K562 (cell line): ENCODE data around the gene IFI27L2. TPM values are rescaled to one million over a fixed set of nuclear protein-coding genes. Genes with fewer than 3 reads are reported as not detected.

ENCODE experiments used
- ATF2 ChIP-seq: sonication (generic); formaldehyde crosslinking; IDR thresholded peaks from 2 replicates; pipeline ENCODE4 v1.8.1; 2022; ENCODE audit warnings: missing genetic modification reagents
- CBFA2T2 ChIP-seq: fragments of 450-650 bp; conservative IDR thresholded peaks from 2 replicates; pipeline ENCODE4 v1.6.1; 2017; ENCODE audit warnings: mild to moderate bottlenecking
- CHD7 ChIP-seq: fragments of 200-600 bp; sonication (generic); IDR thresholded peaks from one replicate; pipeline ENCODE4 v1.6.1; 2012; ENCODE audit warnings: mild to moderate bottlenecking, low read depth, low read length, inconsistent platforms
- FOXJ2 ChIP-seq: fragments of 200-800 bp; sonication (Bioruptor generic); IDR thresholded peaks from 2 replicates; pipeline ENCODE4 v1.6.1; 2016; ENCODE audit warnings: missing genetic modification characterization, missing compliant biosample characterization
- FOXM1 ChIP-seq, 2 experiments: fragments of 450-650 bp in 1 of 2; sonication (generic) in 1 of 2; formaldehyde crosslinking in 1 of 2; IDR thresholded peaks; 2 replicates each; pipeline versions ENCODE4 v1.6.1 to v1.9.0; 2017 to 2022; ENCODE audit warnings: low read depth in 2 of 2, mild to moderate bottlenecking in 2 of 2, missing genetic modification reagents in 1 of 2, moderate library complexity in 1 of 2
- FOXP1 ChIP-seq: sonication (generic); formaldehyde crosslinking; IDR thresholded peaks from 2 replicates; pipeline ENCODE4 v1.8.0; 2022; ENCODE audit warnings: mild to moderate bottlenecking, missing genetic modification reagents
- GATAD2A ChIP-seq: fragments of 450-650 bp; IDR thresholded peaks from 2 replicates; pipeline ENCODE4 v1.6.1; 2017
- MYNN ChIP-seq, 2 experiments: sonication (generic); formaldehyde crosslinking in 1 of 2; IDR thresholded peaks; 2 replicates each; pipeline versions ENCODE4 v1.5.0 to v1.6.1; 2016 to 2020; ENCODE audit warnings: antibody characterized with exemption in 1 of 2, missing genetic modification reagents in 1 of 2
- NFE2L1 ChIP-seq: fragments of 450-650 bp; IDR thresholded peaks from 2 replicates; pipeline ENCODE4 v1.6.1; 2016; ENCODE audit warnings: missing genetic modification characterization, low read depth, mild to moderate bottlenecking, missing compliant biosample characterization, moderate library complexity, borderline replicate concordance
- RUNX1 ChIP-seq: sonication (generic); IDR thresholded peaks from 2 replicates; pipeline ENCODE4 v1.6.1; 2016; ENCODE audit warnings: antibody characterized with exemption, low read depth
- SMARCC2 ChIP-seq: fragments of 450-650 bp; IDR thresholded peaks from 2 replicates; pipeline ENCODE4 v1.6.1; 2017; ENCODE audit warnings: antibody characterized with exemption, moderate library complexity, mild to moderate bottlenecking, low read depth
- SP1 ChIP-seq: sonication (generic); formaldehyde crosslinking; IDR thresholded peaks from 2 replicates; pipeline ENCODE4 v1.8.1; 2022; ENCODE audit warnings: mild to moderate bottlenecking, missing genetic modification reagents
- TAF1 ChIP-seq: IDR thresholded peaks from 2 replicates; pipeline ENCODE4 v1.6.1; 2011; ENCODE audit warnings: mild to moderate bottlenecking, low read length, moderate library complexity; ENCODE audit not compliant: insufficient read depth, control insufficient read depth, severe bottlenecking; ENCODE audit errors: extremely low read depth
- TRIM24 ChIP-seq, 2 experiments: fragments of 450-650 bp; IDR thresholded peaks; 2 replicates each; pipeline ENCODE4 v1.6.1; 2016
- ZNF354B ChIP-seq: fragments of 250-450 bp; sonication (Bioruptor Pico); IDR thresholded peaks from 2 replicates; pipeline ENCODE4 v1.4.0; 2020
- ZNF41 ChIP-seq: fragments of 250-450 bp; sonication (Bioruptor Pico); conservative IDR thresholded peaks from 2 replicates; pipeline ENCODE4 v1.4.0; 2020; ENCODE audit warnings: mild to moderate bottlenecking
- polyA plus RNA-seq, 8 experiments: library from polyadenylated mRNA; depleted of rRNA in 4 of 8; stranded (reverse) in 5 of 8; unstranded in 3 of 8; fragments of >200 nt; fragmentation: Nextera tagmentation in 2 of 8; fragmentation: Illumina TruSeq in 1 of 8; extraction: Ambion mirVana in 2 of 8; extraction: Trizol in 1 of 8; gene quantifications; 2 replicates each; pipeline versions ENCODE4 v1.2.1 to v1.2.3, GENCODE V29; 2011 to 2014; ENCODE audit warnings: inconsistent platforms in 1 of 8, missing spikeins in 1 of 8
- total RNA-seq, 7 experiments: library from RNA; depleted of rRNA in 6 of 7; stranded (reverse); fragments of >200 nt in 6 of 7; fragmentation: Illumina TruSeq in 2 of 7; extraction: Trizol in 2 of 7; gene quantifications; 2 replicates each; pipeline versions ENCODE4 v1.2.1 to v1.2.3, GENCODE V29; 2011 to 2021; ENCODE audit warnings: low replicate concordance in 1 of 7

IFI27L2 gene
- total and polyA plus RNA-seq, 9 of the 15 experiments (the other 6 are each of a cell fraction or from before 2014, with no cell fraction given): 1.0 to 9.3 (median 4.1) TPM

- no peak for TF ChIP-seq CHD7
- no peak for TF ChIP-seq MYNN (IDR thresholded peaks at IDR 0.05)
- TF ChIP-seq MYNN (CRISPR knock-in tag; IDR thresholded peaks at IDR 0.05): no peak
- TF ChIP-seq RUNX1: no peak
- peak; percentile 48 for TF ChIP-seq SP1 (CRISPR knock-in tag)
- TF ChIP-seq FOXP1 (CRISPR knock-in tag): no peak
- TF ChIP-seq CBFA2T2: no peak
- TF ChIP-seq ATF2 (CRISPR knock-in tag): no peak
- no peak for TF ChIP-seq ZNF41 (CRISPR knock-in tag)
- no peak for TF ChIP-seq GATAD2A
- TF ChIP-seq FOXJ2 (tag): no peak
- no peak for TF ChIP-seq SMARCC2
- no peak for TF ChIP-seq FOXM1 (IDR thresholded peaks at IDR 0.05; ENCODE audit: low read depth)
- no peak for TF ChIP-seq FOXM1 (CRISPR knock-in tag; IDR thresholded peaks at IDR 0.05; ENCODE audit: low read depth)
- TF ChIP-seq TRIM24 (IDR thresholded peaks at IDR 0.05): no peak
- TF ChIP-seq ZNF354B (CRISPR knock-in tag): no peak
- TF ChIP-seq NFE2L1: no peak
- peak; percentile 76 for TF ChIP-seq TAF1
Observed at GRCh38 chr14:94080621-94081385, 48.6 kb downstream of the IFI27L2 start, which contains the start of the genes DDX24 and IFI27L1 (continued).
